ENCODE results near the gene UACA. TPM values are rescaled to one million over a fixed set of nuclear protein-coding genes. Genes with fewer than 3 reads are reported as not detected.

UACA gene
- total RNA-seq, 4 donors from 2014 or later: 35.9 to 78.9 (median 50.5) TPM

- H3K4me3 ChIP-seq: no peak overlapping the region
- H3K27me3 ChIP-seq: no peaks in the 10 kb centered on the region
- H3K27ac ChIP-seq: no peak overlapping the region
- WGBS, 2 donors (ENCODE audit: low coverage in 1 of 2): 88 to 100% methylated on average over 1 to 5 of the region's 5 CpGs
- TF ChIP-seq POLR2AphosphoS5 (IDR thresholded peaks at IDR 0.05): no peak
- TF ChIP-seq, protein P1, sequence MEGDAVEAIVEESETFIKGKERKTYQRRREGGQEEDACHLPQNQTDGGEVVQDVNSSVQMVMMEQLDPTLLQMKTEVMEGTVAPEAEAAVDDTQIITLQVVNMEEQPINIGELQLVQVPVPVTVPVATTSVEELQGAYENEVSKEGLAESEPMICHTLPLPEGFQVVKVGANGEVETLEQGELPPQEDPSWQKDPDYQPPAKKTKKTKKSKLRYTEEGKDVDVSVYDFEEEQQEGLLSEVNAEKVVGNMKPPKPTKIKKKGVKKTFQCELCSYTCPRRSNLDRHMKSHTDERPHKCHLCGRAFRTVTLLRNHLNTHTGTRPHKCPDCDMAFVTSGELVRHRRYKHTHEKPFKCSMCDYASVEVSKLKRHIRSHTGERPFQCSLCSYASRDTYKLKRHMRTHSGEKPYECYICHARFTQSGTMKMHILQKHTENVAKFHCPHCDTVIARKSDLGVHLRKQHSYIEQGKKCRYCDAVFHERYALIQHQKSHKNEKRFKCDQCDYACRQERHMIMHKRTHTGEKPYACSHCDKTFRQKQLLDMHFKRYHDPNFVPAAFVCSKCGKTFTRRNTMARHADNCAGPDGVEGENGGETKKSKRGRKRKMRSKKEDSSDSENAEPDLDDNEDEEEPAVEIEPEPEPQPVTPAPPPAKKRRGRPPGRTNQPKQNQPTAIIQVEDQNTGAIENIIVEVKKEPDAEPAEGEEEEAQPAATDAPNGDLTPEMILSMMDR (IDR thresholded peaks at IDR 0.05): no peak
- no peak for TF ChIP-seq EP300 (IDR thresholded peaks at IDR 0.05)
- no peak for TF ChIP-seq POLR2A (IDR thresholded peaks at IDR 0.05)
- no peak for ATAC-seq
- no peaks in the 10 kb centered on the region for H3K36me3 ChIP-seq
- no peaks in the 10 kb centered on the region for H3K9me3 ChIP-seq
- no peaks in the 10 kb centered on the region for H3K4me1 ChIP-seq
These were observed 27.9 kb upstream of the UACA start for GRCh38 chr15:70791259-70791658.

DNA sequence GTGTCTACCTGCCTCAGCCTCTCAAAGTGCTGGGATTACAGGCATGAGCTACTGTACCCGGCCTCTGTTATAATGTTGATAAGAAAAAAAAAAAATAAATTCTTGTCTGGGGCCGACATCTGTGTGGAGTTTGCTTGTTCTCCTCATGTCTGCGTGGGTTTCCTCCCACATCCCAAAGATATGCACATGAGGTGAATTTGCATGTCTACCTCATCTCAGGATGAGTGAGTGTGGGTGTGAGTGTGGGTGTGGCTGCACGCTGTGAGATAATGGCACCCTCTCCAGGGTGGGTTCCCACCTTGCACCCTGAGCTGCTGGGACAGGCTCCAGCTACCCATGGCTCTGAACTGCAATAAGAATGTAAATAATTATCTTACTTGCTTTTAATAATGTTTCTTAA, 25.9 kb upstream of the UACA start:
- Histone ChIP-seq H3K36me3 (no peaks in the 10 kb centered on the region), H3K27me3 (no peaks in the 10 kb centered on the region), H3K4me3 (no peak overlapping the region), H3K4me1 (no peaks in the 10 kb centered on the region), H3K9me3 (no peaks in the 10 kb centered on the region), H3K27ac (no peak overlapping the region)
- 57 to 68% methylated on average over 2 to 3 of the region's 4 CpGs for WGBS, 2 donors (ENCODE audit: low coverage in 1 of 2)
- no peak for TF ChIP-seq POLR2A (IDR thresholded peaks at IDR 0.05)
- TF ChIP-seq, protein P1 (IDR thresholded peaks at IDR 0.05): no peak
- no peak for TF ChIP-seq EP300 (IDR thresholded peaks at IDR 0.05)
- no peak for TF ChIP-seq POLR2AphosphoS5 (IDR thresholded peaks at IDR 0.05)
- ATAC-seq: no peak

DNA sequence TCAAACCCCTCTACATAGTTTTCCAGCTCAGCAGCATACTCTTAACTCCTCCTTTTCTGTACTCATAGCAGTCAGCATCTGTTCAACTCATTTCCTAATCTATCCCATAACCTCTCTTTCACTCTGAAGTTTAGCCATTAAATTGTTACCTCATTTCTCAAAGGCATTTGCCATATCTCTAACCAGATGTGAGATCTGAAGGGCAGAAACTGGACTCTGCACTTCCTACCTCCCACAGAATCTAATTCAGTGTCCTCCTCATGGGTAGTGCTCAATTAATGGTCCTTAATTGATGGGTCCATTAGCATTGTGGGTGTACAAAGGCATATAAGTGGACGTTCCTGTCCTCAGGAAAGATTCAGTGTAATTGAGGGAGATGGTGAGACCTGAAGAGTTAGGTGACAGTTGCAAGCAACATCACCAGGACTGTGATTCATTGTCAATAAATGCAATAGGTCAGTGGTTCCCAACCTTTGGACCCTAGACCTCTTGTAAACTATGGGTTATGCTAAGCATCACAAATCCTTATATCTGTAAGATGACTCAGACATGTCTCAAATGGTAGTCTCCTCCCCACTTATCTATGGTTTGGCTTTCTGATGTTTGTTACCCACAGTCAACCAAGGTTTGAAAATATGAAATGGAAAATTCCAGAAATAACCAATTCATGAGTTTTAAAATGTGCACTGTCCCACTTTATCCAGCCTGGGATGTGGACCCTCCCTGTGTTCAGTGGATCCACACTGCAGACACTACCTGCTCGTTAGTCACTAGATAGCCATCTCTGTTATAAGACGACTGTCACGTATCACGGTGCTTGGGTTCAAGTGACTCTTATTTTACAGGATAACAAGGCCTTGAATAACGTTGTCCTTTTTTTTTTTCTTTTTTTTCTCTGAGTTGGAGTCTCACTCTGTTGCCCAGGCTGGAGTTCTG, 25.0 kb upstream of the UACA start:
- TF ChIP-seq POLR2AphosphoS5 (IDR thresholded peaks at IDR 0.05): no peak
- TF ChIP-seq POLR2A (IDR thresholded peaks at IDR 0.05): no peak
- TF ChIP-seq EP300 (IDR thresholded peaks at IDR 0.05): no peak
- Histone ChIP-seq H3K36me3 (no peaks in the 10 kb centered on the region), H3K27ac (no peak overlapping the region), H3K4me1 (no peaks in the 10 kb centered on the region), H3K27me3 (no peaks in the 10 kb centered on the region), H3K9me3 (no peaks in the 10 kb centered on the region), H3K4me3 (no peak overlapping the region)
- 82 to 87% methylated on average over 5 to 6 of the region's 6 CpGs for WGBS, 2 donors (ENCODE audit: low coverage in 1 of 2)
- no peak for ATAC-seq

GRCh38 chr15:70786996-70787395, 23.6 kb upstream of the UACA start:
- Histone ChIP-seq H3K4me3 (no peak overlapping the region), H3K27me3 (no peaks in the 10 kb centered on the region), H3K4me1 (no peaks in the 10 kb centered on the region), H3K9me3 (no peaks in the 10 kb centered on the region), H3K27ac (no peak overlapping the region), H3K36me3 (no peaks in the 10 kb centered on the region)
- ATAC-seq: no peak
- no peak for TF ChIP-seq POLR2AphosphoS5 (IDR thresholded peaks at IDR 0.05)
- TF ChIP-seq POLR2A (IDR thresholded peaks at IDR 0.05): no peak
- TF ChIP-seq EP300 (IDR thresholded peaks at IDR 0.05): no peak
- TF ChIP-seq, protein P1 (IDR thresholded peaks at IDR 0.05): no peak
- 89 to 95% methylated on average over 4 of the region's 4 CpGs for WGBS, 2 donors (ENCODE audit: low coverage in 1 of 2)

GRCh38 chr15:70783610-70784022, 20.3 kb upstream of the UACA start:
- WGBS, 2 donors (ENCODE audit: low coverage in 1 of 2): 40 to 64% methylated on average over 4 to 6 of the region's 6 CpGs
- TF ChIP-seq POLR2A (IDR thresholded peaks at IDR 0.05): no peak
- no peak for TF ChIP-seq POLR2AphosphoS5 (IDR thresholded peaks at IDR 0.05)
- TF ChIP-seq, protein P1 (IDR thresholded peaks at IDR 0.05): no peak
- TF ChIP-seq EP300 (IDR thresholded peaks at IDR 0.05): no peak
- Histone ChIP-seq H3K4me1 (no peaks in the 10 kb centered on the region), H3K27ac (no peak overlapping the region), H3K9me3 (no peaks in the 10 kb centered on the region), H3K36me3 (no peaks in the 10 kb centered on the region), H3K27me3 (no peaks in the 10 kb centered on the region), H3K4me3 (no peak overlapping the region)
- ATAC-seq: no peak
